ENCODE data around the gene TOMM6. TPM values are rescaled to one million over a fixed set of nuclear protein-coding genes. Genes with fewer than 3 reads are reported as not detected.

The TOMM6 gene
- total RNA-seq, 4 donors from 2014 or later = 76.9 to 146 (median 118) TPM

- ATAC-seq (ENCODE audit: low FRiP score) (no peak), DNase-seq (ENCODE audit: low spot score) (no peak)
- TF ChIP-seq CTCF (IDR thresholded peaks at IDR 0.05) = no peak
Measured at GRCh38 chr6:41789390-41789724, 1.9 kb downstream of the TOMM6 start.

- no peak for DNase-seq (ENCODE audit: low spot score)
- ATAC-seq (ENCODE audit: low FRiP score) = no peak
- TF ChIP-seq CTCF (IDR thresholded peaks at IDR 0.05) = no peak
Measured at GRCh38 chr6:41790045-41790444, 2.6 kb downstream of the TOMM6 start.

- ATAC-seq (ENCODE audit: low FRiP score) (no peak), DNase-seq (ENCODE audit: low spot score) (no peak)
- TF ChIP-seq CTCF (IDR thresholded peaks at IDR 0.05) = no peak
Measured at GRCh38 chr6:41791305-41791704, 3.8 kb downstream of the TOMM6 start.

GRCh38 chr6:41791984-41792383 lies 4.5 kb downstream of the TOMM6 start:
- DNase-seq (ENCODE audit: low spot score) = no peak
- no peak for TF ChIP-seq CTCF (IDR thresholded peaks at IDR 0.05)
- no peak for ATAC-seq (ENCODE audit: low FRiP score)

- ATAC-seq (ENCODE audit: low FRiP score) = no peak
- TF ChIP-seq CTCF (IDR thresholded peaks at IDR 0.05) = no peak
- DNase-seq (ENCODE audit: low spot score) = no peak
Measured at GRCh38 chr6:41796474-41796873, 9.0 kb downstream of the TOMM6 start.

GRCh38 chr6:41798901-41799558 lies 11.5 kb downstream of the TOMM6 start:
- ATAC-seq (ENCODE audit: low FRiP score) = no peak
- no peak for TF ChIP-seq CTCF (IDR thresholded peaks at IDR 0.05)
- no peak for DNase-seq (ENCODE audit: low spot score)

- DNase-seq (ENCODE audit: low spot score) (no peak), ATAC-seq (ENCODE audit: low FRiP score) (no peak)
- TF ChIP-seq CTCF (IDR thresholded peaks at IDR 0.05) = no peak
Measured at GRCh38 chr6:41799559-41799911, 12.0 kb downstream of the TOMM6 start.

All from omental fat pad (tissue), 4 donors.